Measurements from ENCODE around the gene GCK. TPM values are rescaled to one million over a fixed set of nuclear protein-coding genes. Genes with fewer than 3 reads are reported as not detected.
A peak's percentile ranks its signal among the peaks of the same experiment; 100 is the strongest.

Gene GCK
- total and polyA plus RNA-seq, 12 donors, result 0.09 to 2.1 (median 0.50) TPM; not detected in 3

- 88 to 91% (median 90%) methylated on average over 7 to 24 of the region's 24 CpGs for WGBS, 4 donors
- TF ChIP-seq CTCF (IDR thresholded peaks at IDR 0.05) (no peak), POLR2A (IDR thresholded peaks at IDR 0.05) (no peak)
These were observed 75.4 kb downstream of the GCK start for GRCh38 chr7:44113764-44114354.

GRCh38 chr7:44112997-44113763 is 76.1 kb downstream of the GCK start:
- H3K27ac ChIP-seq, result no peak overlapping the region
- no peak overlapping the region for H3K4me3 ChIP-seq
- TF ChIP-seq CTCF (IDR thresholded peaks at IDR 0.05), result no peak
- TF ChIP-seq POLR2A (IDR thresholded peaks at IDR 0.05), result no peak
- H3K9me3 ChIP-seq (replicated peaks in 1 of 3), result no peaks in the 10 kb centered on the region
- peaks cover 0 to 25% of the 10 kb centered on the region in 2 donors for H3K36me3 ChIP-seq (replicated peaks in 1 of 2)
- WGBS, 4 donors, result 75 to 89% (median 80%) methylated on average over 22 to 34 of the region's 34 CpGs
- DNase-seq, result peak in 1 of 7 donors; percentile 7
- H3K4me1 ChIP-seq (replicated peaks in 1 of 2), result no peaks in the 10 kb centered on the region
- H3K27me3 ChIP-seq, result no peaks in the 10 kb centered on the region
- intact Hi-C loops (cut with DNase I), result no loop called here

More at GRCh38 chr7:44113764-44114354, 75.4 kb downstream of the GCK start:
- Histone ChIP-seq H3K27me3 (no peaks in the 10 kb centered on the region), H3K36me3 (replicated peaks in 1 of 2) (peaks cover 0 to 28% of the 10 kb centered on the region in 2 donors), H3K4me1 (replicated peaks in 1 of 2) (no peaks in the 10 kb centered on the region), H3K4me3 (no peak overlapping the region), H3K27ac (no peak overlapping the region), H3K9me3 (replicated peaks in 1 of 3) (no peaks in the 10 kb centered on the region)
- peak in 1 of 7 donors; percentile 7 for DNase-seq
- intact Hi-C loops (cut with DNase I), result no loop called here

GRCh38 chr7:44112231-44112996 is 76.8 kb downstream of the GCK start:
- TF ChIP-seq CTCF (IDR thresholded peaks at IDR 0.05), result no peak
- no peak for TF ChIP-seq POLR2A (IDR thresholded peaks at IDR 0.05)
- Histone ChIP-seq H3K4me1 (replicated peaks in 1 of 2) (no peaks in the 10 kb centered on the region), H3K36me3 (replicated peaks in 1 of 2) (peaks cover 0 to 18% of the 10 kb centered on the region in 2 donors), H3K27me3 (no peaks in the 10 kb centered on the region), H3K27ac (no peak overlapping the region), H3K4me3 (no peak overlapping the region), H3K9me3 (replicated peaks in 1 of 3) (no peaks in the 10 kb centered on the region)
- WGBS, 4 donors, result 51 to 90% (median 56%) methylated on average over 7 to 41 of the region's 41 CpGs
- DNase-seq, result peak in 1 of 7 donors; percentile 31
- intact Hi-C loops (cut with DNase I), result no loop called here

- Histone ChIP-seq H3K4me1 (replicated peaks in 1 of 2) (no peaks in the 10 kb centered on the region), H3K36me3 (replicated peaks in 1 of 2) (peaks cover 0 to 18% of the 10 kb centered on the region in 2 donors), H3K9me3 (replicated peaks in 1 of 3) (no peaks in the 10 kb centered on the region), H3K4me3 (no peak overlapping the region), H3K27ac (no peak overlapping the region), H3K27me3 (no peaks in the 10 kb centered on the region)
- WGBS, 4 donors, result 85 to 90% (median 87%) methylated on average over 14 to 16 of the region's 16 CpGs; no CpG with 5 or more reads in 1 of the 4 donors
- no peak for DNase-seq
- intact Hi-C loops (cut with DNase I), result no loop called here
- TF ChIP-seq CTCF (IDR thresholded peaks at IDR 0.05), result no peak
- TF ChIP-seq POLR2A (IDR thresholded peaks at IDR 0.05), result no peak
These were observed 77.5 kb downstream of the GCK start for GRCh38 chr7:44111761-44112160.

Data from adrenal gland (tissue), 12 donors.